Type B pancreatic cell (in vitro differentiated cells): Measurements from ENCODE around the gene FER. TPM values are rescaled to one million over a fixed set of nuclear protein-coding genes. Genes with fewer than 3 reads are reported as not detected.
A peak's percentile ranks its signal among the peaks of the same experiment; 100 is the strongest.

Experiments used
- DNase-seq: peaks from one replicate; pipeline ENCODE4 v3.0.0; 2021; ENCODE audit warnings: mixed read lengths; ENCODE audit not compliant: unreplicated experiment; ENCODE audit errors: extremely low spot score
- H3K27ac Mint-ChIP-seq: 2 replicates; pipeline ENCODE4 v1.8.0; 2021; ENCODE audit warnings: mild to moderate bottlenecking, mixed read lengths
- H3K27me3 Mint-ChIP-seq: 2 replicates; pipeline ENCODE4 v1.8.0; 2021; ENCODE audit warnings: mixed read lengths
- H3K36me3 Mint-ChIP-seq: 2 replicates; pipeline ENCODE4 v1.8.0; 2021; ENCODE audit warnings: mixed read lengths
- H3K4me1 Mint-ChIP-seq: one replicate; pipeline ENCODE4 v1.8.0; 2021; ENCODE audit warnings: mixed read lengths; ENCODE audit not compliant: unreplicated experiment
- H3K4me3 Mint-ChIP-seq: 2 replicates; pipeline ENCODE4 v1.8.0; 2021; ENCODE audit warnings: mild to moderate bottlenecking, mixed read lengths
- H3K9me3 Mint-ChIP-seq: 2 replicates; pipeline ENCODE4 v1.8.0; 2021; ENCODE audit warnings: mixed read lengths
- CTCF ChIP-seq: fragments of 200-600 bp; sonication (generic); conservative IDR thresholded peaks from 2 replicates; pipeline ENCODE4 v1.5.0; 2021; ENCODE audit warnings: antibody characterized with exemption, mild to moderate bottlenecking
- total RNA-seq: library from RNA; stranded (reverse); gene quantifications from 2 replicates; pipeline ENCODE4 v1.2.1, GENCODE V29; 2021; ENCODE audit warnings: low replicate concordance

The FER gene
- total RNA-seq, 1 donor from 2014 or later: 29.7 TPM

GRCh38 chr5:108747111-108747773 is 455 bp upstream of the FER start:
- H3K9me3 Mint-ChIP-seq: no peaks in the 10 kb centered on the region
- no peak for TF ChIP-seq CTCF
- H3K4me3 Mint-ChIP-seq: peak overlapping the region; percentile 96
- H3K27me3 Mint-ChIP-seq: no peaks in the 10 kb centered on the region
- H3K4me1 Mint-ChIP-seq: peaks cover 4% of the 10 kb centered on the region
- no peaks in the 10 kb centered on the region for H3K36me3 Mint-ChIP-seq
- H3K27ac Mint-ChIP-seq: peak overlapping the region; percentile 97
- DNase-seq: no peak

- DNase-seq: peak; percentile 99
- peak overlapping the region; percentile 96 for H3K4me3 Mint-ChIP-seq
- H3K4me1 Mint-ChIP-seq: peaks cover 4% of the 10 kb centered on the region
- H3K9me3 Mint-ChIP-seq: no peaks in the 10 kb centered on the region
- peak; percentile 43 for TF ChIP-seq CTCF
- peak overlapping the region; percentile 97 for H3K27ac Mint-ChIP-seq
- H3K27me3 Mint-ChIP-seq: no peaks in the 10 kb centered on the region
- H3K36me3 Mint-ChIP-seq: no peaks in the 10 kb centered on the region
These were observed 867 bp downstream of the FER start for GRCh38 chr5:108748401-108749127.

GRCh38 chr5:108749128-108749861 is 1.6 kb downstream of the FER start:
- Mint-ChIP-seq H3K4me3 (peak overlapping the region; percentile 96), H3K27me3 (no peaks in the 10 kb centered on the region), H3K27ac (peak overlapping the region; percentile 97), H3K4me1 (peaks cover 4% of the 10 kb centered on the region), H3K9me3 (no peaks in the 10 kb centered on the region), H3K36me3 (no peaks in the 10 kb centered on the region)
- no peak for TF ChIP-seq CTCF
- no peak for DNase-seq

GRCh38 chr5:108753331-108753730 is 5.6 kb downstream of the FER start:
- no peaks in the 10 kb centered on the region for H3K9me3 Mint-ChIP-seq
- no peak overlapping the region for H3K27ac Mint-ChIP-seq
- peaks cover 8% of the 10 kb centered on the region for H3K4me1 Mint-ChIP-seq
- H3K36me3 Mint-ChIP-seq: peaks cover 5% of the 10 kb centered on the region
- no peak for TF ChIP-seq CTCF
- H3K4me3 Mint-ChIP-seq: no peak overlapping the region
- DNase-seq: no peak
- H3K27me3 Mint-ChIP-seq: no peaks in the 10 kb centered on the region

- no peak overlapping the region for H3K4me3 Mint-ChIP-seq
- TF ChIP-seq CTCF: no peak
- no peaks in the 10 kb centered on the region for H3K9me3 Mint-ChIP-seq
- H3K27me3 Mint-ChIP-seq: no peaks in the 10 kb centered on the region
- H3K27ac Mint-ChIP-seq: no peak overlapping the region
- peaks cover 8% of the 10 kb centered on the region for H3K4me1 Mint-ChIP-seq
- peaks cover 5% of the 10 kb centered on the region for H3K36me3 Mint-ChIP-seq
- no peak for DNase-seq
These were observed 6.2 kb downstream of the FER start for GRCh38 chr5:108753877-108754276.
